Measurements from ENCODE around the gene POU4F3.

POU4F3 gene

DNA sequence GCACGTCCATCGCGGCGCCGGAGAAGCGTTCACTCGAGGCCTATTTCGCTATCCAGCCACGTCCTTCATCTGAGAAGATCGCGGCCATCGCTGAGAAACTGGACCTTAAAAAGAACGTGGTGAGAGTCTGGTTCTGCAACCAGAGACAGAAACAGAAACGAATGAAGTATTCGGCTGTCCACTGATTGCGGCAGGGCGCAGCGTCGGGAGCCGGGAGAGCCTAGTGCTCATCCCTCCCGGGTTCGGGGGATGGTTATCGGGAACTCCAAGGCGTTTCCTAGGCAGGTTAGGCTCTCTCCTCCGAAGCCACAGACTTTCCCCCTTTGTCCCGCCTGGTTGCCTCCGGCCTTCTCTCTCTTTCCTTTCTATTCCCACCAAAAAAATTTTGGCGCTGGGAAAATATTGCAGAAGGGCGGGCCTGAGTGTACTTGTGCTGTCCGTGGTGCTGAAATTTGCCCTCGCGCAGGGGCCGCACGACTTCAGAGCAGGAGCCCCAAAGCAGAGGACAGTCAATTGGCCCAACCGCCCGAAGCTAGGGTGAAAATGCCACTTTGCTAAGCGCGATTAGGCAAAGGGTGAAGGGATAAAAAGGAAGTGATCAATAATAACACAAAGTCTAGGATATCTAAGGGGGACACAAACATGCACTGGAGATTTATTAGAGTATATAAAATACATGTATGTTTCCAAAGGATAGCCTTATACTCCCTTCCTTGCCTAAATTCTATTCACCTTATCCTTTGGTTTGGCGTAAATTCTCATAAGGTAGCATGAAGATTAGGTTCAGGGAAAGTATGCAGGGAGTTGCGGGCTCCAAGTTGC lies 1.8 kb downstream of the POU4F3 start:
- DNase-seq, result peak; percentile 80

DNA sequence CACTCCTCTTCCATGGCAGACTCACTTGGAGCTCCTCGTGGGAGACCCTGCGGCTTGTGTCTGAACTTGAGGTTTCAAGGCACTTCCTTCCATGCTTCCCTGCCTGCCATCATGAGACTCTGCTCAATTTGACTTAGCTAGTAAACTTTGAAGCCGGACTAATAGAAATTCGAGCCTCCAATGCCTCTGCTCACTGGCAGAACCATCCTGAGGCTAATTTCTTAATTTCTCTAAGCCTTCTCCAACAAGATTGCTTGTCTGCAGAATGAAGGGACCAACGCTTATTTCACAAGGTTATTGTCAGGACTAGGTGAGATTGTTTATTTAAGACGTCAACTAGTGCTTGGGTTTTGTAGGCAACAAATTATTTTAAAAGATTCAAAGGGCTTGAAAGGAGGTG lies 3.2 kb downstream of the POU4F3 start:
- DNase-seq, result no peak

GRCh38 chr5:146342519-146342881 lies 3.9 kb downstream of the POU4F3 start:
- DNase-seq, result no peak

DNA sequence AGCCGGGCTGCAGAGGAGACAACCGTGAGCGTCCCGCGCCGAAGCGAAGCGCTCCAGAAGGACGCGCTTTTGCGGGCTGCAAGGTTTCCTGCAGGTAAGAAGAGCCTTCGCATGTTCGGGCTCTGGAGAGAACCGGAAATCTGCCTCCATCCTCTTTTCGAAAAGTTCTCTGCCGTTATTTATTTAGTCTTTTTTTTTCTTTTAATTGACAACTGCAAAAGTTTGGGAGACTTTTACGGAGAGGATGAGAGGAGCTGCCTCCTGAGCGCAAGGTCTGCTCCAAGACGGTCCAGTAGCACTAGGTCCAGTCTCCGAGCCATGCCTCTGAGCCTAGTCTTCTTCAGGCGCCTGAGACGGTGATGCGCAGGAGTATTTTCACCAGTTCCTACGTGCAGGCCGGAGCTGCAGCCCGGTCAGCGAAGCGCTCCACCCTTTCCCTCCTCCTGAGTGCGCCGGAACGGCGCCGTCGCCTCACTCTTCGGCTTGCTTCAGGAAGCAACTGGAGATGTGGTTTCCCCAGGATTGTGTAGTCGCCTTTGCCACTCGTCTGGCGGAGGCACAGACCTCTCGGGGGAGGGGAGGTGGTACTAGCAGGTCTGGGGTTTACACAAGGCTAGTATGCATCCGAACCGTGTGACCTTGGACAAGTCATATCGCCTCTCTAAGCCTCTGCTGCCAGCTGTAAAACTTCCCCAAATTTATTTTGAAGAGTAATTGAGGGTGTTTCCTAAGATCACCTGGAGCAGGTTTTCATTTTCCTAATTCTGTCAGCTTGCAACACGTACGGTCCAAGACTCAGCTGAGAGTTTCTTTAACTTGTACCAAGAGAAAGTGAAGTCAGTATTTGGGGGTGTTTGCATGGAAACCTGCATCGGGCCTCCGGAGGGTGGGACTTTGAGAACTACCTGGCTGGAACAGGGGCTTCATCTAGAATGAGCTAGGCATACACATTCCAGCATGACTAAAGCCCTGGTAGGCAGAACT lies 4.5 kb downstream of the POU4F3 start:
- peak; percentile 71 for DNase-seq

DNA sequence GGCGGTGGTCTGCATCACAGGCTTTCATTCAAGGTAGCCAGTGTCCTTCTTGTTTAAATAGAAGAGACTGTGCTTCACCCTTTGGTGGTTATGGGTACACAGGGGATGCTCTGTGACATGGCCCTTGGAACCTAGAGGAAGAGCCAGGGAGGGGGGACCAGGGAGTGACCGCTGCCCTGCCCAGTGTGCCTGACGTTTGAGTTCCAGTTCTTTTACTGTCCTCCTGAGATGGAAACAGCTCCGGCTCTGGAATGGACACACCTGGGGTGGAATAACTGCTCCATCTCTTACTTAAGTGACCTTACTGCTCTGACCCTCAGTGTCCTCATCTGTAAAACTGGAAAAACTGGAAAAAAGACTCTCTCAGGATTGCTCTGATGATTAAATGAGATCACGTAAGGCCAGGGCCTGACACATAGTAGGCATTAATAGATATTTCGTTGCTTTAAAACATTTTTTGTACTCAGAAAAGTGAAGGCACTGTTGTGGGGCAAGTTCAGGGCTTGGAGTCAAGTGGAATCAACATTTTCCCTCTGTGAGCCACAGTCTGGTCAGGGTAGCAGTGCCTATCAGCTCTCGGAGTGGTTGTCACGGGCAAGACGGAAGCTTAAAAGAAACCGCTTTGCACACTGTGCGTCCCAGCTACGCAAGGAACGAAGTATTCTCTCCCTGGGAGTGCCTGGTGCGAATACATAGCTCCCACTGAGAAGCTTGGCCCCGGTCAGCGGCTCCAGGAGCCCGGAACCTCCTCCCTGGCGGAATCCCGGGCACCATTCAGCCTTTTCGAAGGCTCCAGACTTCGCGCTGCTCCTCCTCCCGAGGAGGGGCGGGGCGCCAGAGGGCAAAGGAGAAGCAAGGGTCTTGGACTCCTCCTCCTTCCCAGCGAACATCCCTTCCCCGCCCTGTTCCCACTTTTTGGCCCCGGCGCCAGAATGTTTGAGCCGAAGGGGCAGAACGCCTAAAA lies 5.8 kb downstream of the POU4F3 start:
- peak; percentile 86 for DNase-seq

- no peak for DNase-seq
Measured at GRCh38 chr5:146345240-146345577, 6.6 kb downstream of the POU4F3 start.

DNA sequence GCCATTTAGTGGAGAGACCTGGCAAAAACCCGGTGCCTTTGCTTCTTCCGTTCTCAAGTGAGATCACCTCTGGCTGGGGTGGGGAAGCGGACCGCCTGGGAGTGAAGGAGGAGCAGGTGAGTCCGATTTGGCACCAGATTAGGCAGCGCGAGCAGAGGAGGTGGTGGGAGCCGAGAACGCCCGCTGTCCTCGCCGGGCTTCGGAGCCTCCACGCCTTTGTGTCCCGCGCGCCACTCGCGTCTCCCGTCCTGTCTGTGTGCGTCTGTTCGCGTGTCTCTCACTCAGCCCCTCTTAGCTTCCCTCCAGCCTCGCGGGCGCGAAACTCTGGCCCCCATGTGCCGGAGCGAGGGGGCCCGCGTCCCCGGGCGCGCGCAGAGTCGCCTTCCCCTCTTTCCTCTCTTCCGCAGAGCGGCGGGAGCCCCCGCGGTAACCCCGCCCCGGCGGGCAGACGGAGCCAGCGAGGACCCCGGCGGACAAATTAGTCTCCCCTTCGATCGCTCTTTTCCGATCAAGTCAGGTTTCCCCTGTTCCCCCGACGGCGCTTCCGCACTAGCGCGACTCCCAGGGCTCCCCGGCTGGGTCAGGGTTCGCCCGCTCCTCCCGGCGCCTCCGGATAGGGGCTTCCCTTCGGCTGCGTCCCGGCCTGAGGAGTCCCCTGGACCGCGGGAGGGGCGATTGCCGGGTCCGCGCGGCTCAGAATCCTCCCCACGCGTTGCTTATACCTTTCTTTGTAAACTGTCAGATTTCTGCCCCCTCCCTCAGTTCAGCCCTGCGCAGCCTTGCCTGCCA lies 7.1 kb downstream of the POU4F3 start:
- DNase-seq, result no peak

DNA sequence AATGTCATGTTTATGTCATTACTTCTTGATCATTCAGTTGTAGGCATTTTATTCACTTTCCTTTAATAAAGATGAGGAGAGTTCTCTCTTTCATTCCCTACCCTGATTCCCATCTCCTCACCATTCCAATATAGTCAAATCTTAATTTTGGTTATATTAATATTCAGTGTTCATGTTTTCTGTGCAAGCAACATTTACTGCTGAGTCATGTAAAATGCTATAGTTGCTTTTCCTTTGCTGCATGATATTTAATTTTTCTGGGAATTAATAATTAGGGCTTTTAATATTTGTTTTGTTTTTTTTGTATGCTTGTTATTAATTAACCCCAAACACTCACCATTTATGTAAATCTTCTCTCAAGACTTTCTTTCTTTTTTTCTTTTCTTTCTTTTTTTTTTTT lies 18.5 kb downstream of the POU4F3 start:
- DNase-seq, result no peak

DNA sequence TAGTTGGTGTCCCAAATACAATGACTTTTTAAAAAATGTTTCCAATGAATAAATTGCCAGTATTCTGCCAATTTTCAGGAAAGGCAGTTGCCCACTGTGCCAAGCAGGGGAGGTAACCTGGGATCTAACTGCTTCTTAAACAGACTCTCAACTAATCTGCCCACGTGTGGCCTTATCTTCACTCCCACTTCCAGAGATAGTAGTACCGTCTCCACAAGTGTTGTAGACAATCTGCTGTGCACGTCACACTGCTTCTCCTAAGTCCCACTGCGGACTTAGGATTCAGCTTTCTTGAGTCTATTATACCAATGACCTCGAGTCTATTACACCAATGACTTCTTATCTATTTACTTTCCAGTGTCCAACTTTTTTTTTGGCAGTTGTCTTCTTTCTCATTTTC lies 21.2 kb downstream of the POU4F3 start:
- DNase-seq, result no peak

DNA sequence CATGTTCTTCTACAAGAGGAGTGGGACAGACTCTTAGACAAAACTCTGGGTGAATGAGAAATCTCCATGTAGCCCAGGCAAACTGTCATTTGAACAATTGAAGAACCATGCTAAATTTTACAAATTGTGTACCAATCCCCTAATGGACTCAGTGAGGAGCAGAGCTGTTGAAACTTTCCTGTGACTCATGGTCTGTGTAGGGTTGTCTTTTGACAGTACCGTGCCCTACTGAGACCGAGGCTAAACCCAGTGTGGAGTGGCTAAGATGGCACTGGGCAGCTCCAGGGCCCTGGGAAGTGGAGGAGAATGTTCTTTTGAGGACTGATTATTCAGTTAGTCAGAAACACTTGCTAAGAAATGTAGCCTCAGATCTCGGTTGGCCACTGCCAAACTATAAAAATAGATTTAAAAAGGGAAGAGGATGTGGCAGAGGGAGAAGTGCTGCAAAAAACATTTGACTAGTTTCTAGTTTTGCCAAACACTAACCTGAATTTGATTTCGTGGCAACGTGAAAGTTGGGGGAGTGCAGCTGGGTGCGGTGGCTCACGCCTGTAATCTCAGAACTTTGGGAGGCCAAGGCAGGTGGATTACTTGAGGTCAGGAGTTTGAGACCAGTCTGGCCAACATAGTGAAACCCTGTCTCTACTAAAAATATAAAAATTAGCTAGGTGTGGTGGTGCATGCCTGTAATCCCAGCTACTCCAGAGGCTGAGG lies 24.7 kb downstream of the POU4F3 start:
- DNase-seq, result no peak

GRCh38 chr5:146365618-146366017 lies 27.0 kb downstream of the POU4F3 start:
- DNase-seq, result no peak

- DNase-seq, result no peak
Measured at GRCh38 chr5:146366904-146367303, 28.3 kb downstream of the POU4F3 start.

- DNase-seq, result no peak
Measured at GRCh38 chr5:146368137-146368536, 29.5 kb downstream of the POU4F3 start.

DNA sequence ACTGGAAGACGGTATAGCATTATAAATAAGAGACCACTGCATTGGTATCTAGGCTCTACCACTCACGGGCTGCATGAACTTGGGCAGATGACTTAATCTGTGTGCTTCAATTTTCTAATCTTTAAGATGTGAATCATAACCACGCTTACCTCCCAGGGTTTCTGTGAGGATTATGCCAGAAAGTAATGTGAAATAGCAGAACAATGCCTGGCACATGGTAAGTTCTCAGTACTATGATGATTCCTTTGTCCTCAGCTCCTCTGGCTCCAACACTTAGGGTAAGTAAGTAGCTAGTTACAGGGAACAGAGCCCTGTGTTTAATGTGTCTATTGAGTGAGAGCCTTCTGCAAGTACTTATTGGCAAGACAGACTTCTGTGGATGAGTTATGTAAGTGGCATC lies 31.1 kb downstream of the POU4F3 start:
- DNase-seq, result no peak

DNA sequence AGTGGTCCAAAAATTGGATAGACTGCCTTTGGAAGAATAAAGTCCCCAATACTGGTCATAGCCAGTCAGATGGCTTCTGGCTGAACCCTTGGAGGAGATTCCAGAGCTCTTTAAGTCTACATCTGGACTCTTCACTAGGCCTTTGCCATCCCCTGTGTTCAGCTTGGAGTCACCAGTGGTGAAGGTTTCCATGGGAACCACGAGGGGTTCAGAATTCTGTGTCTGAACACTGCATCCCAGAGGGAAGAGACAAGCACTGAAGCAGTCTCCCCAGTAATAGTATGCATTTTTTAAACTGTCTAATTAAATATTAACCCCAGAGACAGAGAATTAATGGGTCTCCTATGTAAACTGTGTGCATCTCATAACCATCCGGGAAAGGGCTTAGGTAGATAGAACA lies 38.2 kb downstream of the POU4F3 start:
- DNase-seq, result no peak

DNA sequence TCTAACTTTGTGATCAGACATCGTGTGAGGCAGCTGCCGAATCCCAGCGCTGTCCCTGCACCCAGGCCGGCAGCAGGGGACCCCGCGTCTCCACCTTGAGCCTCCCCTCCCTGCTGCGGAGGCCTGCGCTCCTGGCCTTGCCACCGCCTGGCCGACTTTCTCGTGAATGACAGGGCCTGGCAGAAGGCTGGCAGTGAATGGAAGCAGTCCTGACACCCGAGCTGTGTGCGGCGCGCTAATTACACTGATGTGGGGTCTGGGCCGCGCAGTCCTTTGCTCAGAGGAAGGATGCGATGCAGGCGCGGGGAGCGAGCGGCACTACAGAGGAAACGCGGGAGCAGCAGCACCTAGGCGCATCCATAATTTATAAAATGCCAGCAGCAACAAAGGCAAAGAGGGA lies 40.3 kb downstream of the POU4F3 start:
- no peak for DNase-seq

DNA sequence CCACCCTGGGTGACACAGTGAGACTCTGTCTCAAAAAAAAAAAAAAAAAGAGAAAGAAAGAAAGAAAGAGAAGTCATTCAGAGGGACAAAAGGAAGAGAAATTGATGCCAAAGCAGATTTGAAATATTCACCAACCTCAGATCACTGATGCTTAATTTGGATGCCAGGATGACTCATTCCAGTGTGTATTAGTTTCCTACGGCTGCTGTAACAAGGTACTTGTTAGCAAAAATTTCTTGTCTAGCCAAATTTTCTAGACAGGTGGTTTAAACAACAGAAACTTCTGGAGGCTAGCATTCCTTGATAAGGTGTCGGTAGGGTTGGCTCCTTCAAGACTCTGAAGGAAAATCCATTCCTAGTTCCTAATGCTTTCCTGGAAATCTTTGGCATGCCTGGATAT lies 42.1 kb downstream of the POU4F3 start:
- no peak for DNase-seq

DNA sequence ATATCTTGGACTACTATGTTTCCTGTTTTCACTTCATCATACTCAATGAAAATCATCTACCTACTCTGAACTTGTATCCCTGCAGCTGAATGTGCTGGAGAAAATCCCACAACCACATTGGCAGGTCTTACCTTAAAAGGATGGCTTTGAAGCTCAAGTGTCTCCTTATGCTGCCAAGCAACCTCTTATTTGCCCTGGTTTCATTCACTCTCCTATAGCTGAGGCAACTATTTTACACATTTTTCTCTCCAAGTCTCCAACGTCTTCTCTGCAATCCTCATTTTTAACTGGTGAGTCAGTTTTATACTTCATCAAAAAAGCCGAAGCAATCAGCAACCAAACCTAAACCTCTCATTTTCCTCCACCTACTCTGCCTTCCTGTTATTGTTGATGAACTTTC lies 49.7 kb downstream of the POU4F3 start:
- no peak for DNase-seq

- peak; percentile 58 for DNase-seq
Measured at GRCh38 chr5:146390469-146390868, 51.8 kb downstream of the POU4F3 start.
